ENCODE measurements around the gene KCTD7. TPM values are rescaled to one million over a fixed set of nuclear protein-coding genes. Genes with fewer than 3 reads are reported as not detected.

Gene KCTD7
- total and polyA plus RNA-seq, 12 donors, result 4.9 to 25.0 (median 15.4) TPM

DNA sequence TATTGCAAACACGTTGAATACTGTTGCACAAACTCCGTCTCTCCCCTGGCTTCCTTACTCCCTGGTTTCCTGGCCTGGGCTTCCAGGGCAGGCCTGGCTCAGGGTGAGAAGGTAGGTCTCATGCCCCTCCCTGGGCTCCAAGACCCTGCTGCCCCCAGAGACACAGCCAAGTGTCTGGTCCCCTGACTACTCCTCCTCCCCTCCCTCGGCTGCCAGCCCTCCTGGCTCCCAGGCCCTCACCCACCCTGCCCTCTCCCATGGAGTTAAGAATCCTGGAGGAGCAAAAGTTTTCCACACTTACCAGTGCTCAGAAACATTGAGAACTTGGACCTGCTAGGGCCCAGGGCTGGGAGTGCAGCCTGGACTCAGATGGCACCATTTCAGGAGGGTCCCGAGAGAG lies 64.7 kb downstream of the KCTD7 start:
- H3K4me1 ChIP-seq (replicated peaks in 1 of 2), result peaks cover 0 to 9% of the 10 kb centered on the region in 2 donors
- TF ChIP-seq, protein P1, sequence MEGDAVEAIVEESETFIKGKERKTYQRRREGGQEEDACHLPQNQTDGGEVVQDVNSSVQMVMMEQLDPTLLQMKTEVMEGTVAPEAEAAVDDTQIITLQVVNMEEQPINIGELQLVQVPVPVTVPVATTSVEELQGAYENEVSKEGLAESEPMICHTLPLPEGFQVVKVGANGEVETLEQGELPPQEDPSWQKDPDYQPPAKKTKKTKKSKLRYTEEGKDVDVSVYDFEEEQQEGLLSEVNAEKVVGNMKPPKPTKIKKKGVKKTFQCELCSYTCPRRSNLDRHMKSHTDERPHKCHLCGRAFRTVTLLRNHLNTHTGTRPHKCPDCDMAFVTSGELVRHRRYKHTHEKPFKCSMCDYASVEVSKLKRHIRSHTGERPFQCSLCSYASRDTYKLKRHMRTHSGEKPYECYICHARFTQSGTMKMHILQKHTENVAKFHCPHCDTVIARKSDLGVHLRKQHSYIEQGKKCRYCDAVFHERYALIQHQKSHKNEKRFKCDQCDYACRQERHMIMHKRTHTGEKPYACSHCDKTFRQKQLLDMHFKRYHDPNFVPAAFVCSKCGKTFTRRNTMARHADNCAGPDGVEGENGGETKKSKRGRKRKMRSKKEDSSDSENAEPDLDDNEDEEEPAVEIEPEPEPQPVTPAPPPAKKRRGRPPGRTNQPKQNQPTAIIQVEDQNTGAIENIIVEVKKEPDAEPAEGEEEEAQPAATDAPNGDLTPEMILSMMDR (IDR thresholded peaks at IDR 0.05), result no peak
- no peak for TF ChIP-seq POLR2A (IDR thresholded peaks at IDR 0.05)
- no peaks in the 10 kb centered on the region for H3K27me3 ChIP-seq
- no peak overlapping the region for H3K4me3 ChIP-seq
- DNase-seq, result no peak
- no peak overlapping the region for H3K27ac ChIP-seq
- no peaks in the 10 kb centered on the region for H3K9me3 ChIP-seq (replicated peaks in 1 of 3)
- intact Hi-C loops (cut with DNase I), result no loop called here
- WGBS, 4 donors, result 69 to 91% (median 83%) methylated on average over 4 of the region's 4 CpGs
- no peaks in the 10 kb centered on the region for H3K36me3 ChIP-seq (replicated peaks in 1 of 2)

Other genes with a start within 250 kb of the KCTD7 start
- 10 to 100 TPM; 27.9 to 50.2 (median 35.2) TPM for gene RABGEF1, start 111.9 kb downstream of the KCTD7 start, total RNA-seq
- gene RABGEF1, start 111.9 kb downstream of the KCTD7 start, polyA plus RNA-seq, result 10 to 100 TPM; 23.6 to 39.1 (median 23.6) TPM

Measured in adrenal gland (tissue), 12 donors.